ENCODE measurements around the gene NPIPB6. TPM values are rescaled to one million over a fixed set of nuclear protein-coding genes. Genes with fewer than 3 reads are reported as not detected.
"Not testable (repeated sequence)": the region's sequence is repeated elsewhere in the genome, so short reads cannot be mapped to it uniquely, and the experiment has no call there.

NPIPB6 gene
- total RNA-seq, 2 donors from 2014 or later: 2.7 to 3.1 TPM

DNA sequence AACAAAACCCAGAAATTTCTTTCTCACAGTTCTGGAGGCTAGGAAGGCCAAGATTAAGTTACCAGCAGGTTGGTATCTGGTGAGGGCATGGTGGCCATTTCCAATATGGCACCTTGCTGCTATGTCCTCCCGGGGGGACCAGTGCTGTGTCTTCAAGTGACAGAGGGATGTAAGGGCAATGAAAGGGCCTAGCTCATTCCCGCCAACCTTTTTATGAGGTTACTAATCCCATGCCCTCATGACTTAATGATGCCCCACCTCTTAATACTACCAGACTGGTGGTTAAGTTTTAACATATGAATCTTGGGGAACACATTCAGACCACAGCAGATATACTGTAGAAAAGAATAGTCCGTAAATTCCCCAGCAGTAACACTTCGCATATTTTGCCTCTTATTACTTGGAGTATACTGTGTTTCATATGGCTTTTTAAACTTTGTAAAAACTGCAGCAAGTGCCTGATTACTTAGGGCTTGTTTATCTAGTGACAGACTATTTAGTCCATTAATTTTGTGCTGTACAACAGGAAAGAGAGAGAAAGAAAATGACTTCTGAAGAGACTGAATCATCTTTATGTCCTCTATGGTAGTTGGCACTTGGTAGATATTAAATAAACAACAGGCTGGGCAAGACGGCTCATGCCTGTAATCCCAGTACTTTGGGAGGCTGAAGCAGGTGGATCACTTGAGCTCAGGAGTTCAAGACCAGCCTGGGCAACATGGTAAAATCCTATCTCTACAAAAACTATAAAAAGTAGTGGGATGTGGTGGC, 26.2 kb downstream of the NPIPB6 start:
- WGBS: 67% methylated on average over 5 of the region's 5 CpGs
- DNase-seq (ENCODE audit: low spot score); intact Hi-C loops (cut with DNase I); H3K4me3 ChIP-seq; H3K27me3 ChIP-seq (replicated peaks; ENCODE audit: insufficient read depth); H3K9me3 ChIP-seq; H3K4me1 ChIP-seq (replicated peaks); H3K27ac ChIP-seq; H3K36me3 ChIP-seq: not testable (repeated sequence)

DNA sequence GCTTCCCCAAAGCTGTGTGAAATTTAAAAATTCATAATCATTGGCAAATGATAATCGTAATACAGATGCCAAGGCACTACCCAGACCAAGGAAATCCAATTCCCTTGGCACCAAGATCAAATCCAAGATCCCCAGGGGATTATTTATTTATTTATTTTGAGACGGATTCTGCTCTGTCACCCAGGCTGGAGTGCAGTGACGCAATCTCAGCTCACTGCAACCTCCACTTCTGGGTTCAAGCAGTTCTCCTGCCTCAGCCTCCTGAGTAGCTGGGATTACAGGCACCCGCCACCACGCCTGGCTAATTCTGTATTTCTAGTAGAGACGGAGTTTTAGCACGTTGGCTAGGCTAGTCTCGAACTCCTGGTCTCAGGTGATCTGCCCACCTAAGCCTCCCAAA, 27.6 kb downstream of the NPIPB6 start:
- DNase-seq (ENCODE audit: low spot score); intact Hi-C loops (cut with DNase I); H3K4me3 ChIP-seq; H3K4me1 ChIP-seq (replicated peaks); H3K9me3 ChIP-seq; H3K36me3 ChIP-seq; H3K27me3 ChIP-seq (replicated peaks; ENCODE audit: insufficient read depth); H3K27ac ChIP-seq: not testable (repeated sequence)
- 93% methylated on average over 8 of the region's 8 CpGs for WGBS

DNA sequence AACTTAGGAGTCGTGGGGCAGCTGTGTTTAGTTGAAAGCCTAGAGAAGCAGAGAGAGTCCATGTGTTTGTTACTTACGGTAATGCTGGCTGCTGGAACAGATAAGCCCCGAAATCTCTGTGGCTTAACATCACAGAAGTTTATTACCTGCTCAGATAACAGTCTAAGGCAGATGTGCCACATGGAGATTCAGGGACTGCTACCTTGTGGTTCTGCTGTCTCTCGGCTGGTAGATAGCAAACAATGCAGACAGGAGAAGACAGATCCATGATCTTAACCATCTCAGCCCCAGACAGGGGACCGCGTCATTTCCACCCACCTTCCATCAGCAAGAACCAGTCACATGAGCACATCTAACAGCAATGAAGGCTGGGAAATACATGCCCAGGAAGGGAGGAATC, 30.7 kb downstream of the NPIPB6 start:
- 79% methylated on average over 6 of the region's 6 CpGs for WGBS
- DNase-seq (ENCODE audit: low spot score): not testable (repeated sequence)

DNA sequence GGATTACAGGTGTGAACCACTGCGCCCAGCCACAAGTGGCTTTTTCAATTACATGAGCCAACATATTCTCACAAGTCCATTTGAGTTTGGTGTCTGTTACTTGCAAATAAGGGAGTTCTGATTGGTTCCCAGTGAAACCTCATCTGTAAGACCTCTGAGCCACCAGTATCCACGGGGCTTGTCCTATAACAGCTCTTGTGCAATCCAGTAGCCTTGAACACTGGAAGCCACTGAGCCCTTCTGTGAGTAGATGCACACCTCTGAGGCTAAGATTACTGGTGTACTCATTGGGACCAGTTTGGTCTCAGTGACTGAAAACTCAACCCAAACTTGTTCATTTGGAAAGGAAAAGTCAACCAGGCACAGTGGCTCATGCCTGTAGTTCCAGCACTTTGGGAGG, 32.3 kb downstream of the NPIPB6 start:
- H3K4me3 ChIP-seq; H3K27me3 ChIP-seq (replicated peaks; ENCODE audit: insufficient read depth); H3K36me3 ChIP-seq; H3K27ac ChIP-seq; intact Hi-C loops (cut with DNase I); H3K9me3 ChIP-seq; H3K4me1 ChIP-seq (replicated peaks); DNase-seq (ENCODE audit: low spot score): not testable (repeated sequence)
- WGBS: 69% methylated on average over 2 of the region's 2 CpGs

More for the DNA sequence above, 30.7 kb downstream of the NPIPB6 start:
- H3K4me3 ChIP-seq; H3K4me1 ChIP-seq (replicated peaks); H3K9me3 ChIP-seq; intact Hi-C loops (cut with DNase I); H3K27ac ChIP-seq; H3K36me3 ChIP-seq; H3K27me3 ChIP-seq (replicated peaks; ENCODE audit: insufficient read depth): not testable (repeated sequence)

DNA sequence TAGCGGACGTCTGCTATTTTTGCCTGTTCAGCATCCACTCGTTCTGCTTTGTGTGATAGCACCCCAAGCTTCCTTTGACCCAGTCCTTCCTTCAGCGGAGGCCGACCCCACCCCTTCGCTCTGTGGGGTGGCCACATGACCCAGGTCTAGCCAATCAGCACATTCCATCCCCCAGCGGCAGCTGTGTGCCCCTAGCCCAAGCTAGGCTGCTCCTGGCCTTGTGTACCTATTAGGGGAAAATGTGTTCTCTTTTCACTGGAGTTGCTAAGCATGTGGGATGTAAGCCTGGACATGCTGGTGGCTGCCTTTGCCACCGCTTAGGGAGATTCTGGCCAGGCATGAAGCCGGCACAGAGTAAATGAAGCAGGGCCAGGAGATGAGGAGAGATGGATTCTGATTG, 33.1 kb downstream of the NPIPB6 start:
- H3K27me3 ChIP-seq (replicated peaks; ENCODE audit: insufficient read depth); H3K36me3 ChIP-seq; H3K4me1 ChIP-seq (replicated peaks); H3K4me3 ChIP-seq; H3K9me3 ChIP-seq; H3K27ac ChIP-seq; intact Hi-C loops (cut with DNase I): not testable (repeated sequence)
- 27% methylated on average over 9 of the region's 9 CpGs for WGBS
- peak; percentile 2 for DNase-seq (ENCODE audit: low spot score)

DNA sequence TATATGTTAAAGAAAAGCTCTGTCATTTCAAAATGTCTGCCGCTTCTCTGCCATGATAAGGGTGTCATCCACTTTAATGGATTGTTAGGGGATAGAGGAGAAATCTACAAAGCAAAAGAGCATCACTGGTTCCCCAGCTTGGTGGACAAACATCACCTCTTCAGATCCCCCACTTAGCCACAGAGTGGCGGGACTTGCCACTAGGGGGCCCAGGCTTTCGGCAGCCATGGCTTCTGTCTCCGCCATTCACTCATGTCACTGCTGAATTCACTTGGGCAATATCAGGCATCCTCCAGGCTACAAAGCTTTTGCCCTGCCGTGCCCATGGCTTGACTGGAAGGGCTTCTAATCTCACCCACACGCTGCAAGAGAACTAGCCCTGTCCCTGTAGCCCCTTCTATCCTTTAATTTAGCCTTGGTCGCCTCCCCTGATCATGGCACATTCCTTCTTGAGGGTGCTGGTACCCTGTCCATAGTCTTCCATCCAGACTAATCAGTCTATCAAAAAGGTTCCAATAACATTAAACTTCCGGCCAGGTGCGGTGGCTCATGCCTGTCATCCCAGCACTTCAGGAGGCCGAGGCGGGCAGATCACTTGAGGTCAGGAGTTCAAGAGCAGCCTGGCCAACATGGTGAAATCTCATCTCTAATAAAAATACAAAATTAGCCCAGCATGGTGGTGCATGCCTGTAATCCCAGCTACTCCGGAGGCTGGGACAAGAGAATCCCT, 36.3 kb downstream of the NPIPB6 start:
- H3K36me3 ChIP-seq: no peaks in the 10 kb centered on the region
- H3K4me1 ChIP-seq (replicated peaks): no peaks in the 10 kb centered on the region
- 68% methylated on average over 12 of the region's 12 CpGs for WGBS
- H3K27me3 ChIP-seq (replicated peaks; ENCODE audit: insufficient read depth): no peaks in the 10 kb centered on the region
- no peak for DNase-seq (ENCODE audit: low spot score)
- TF ChIP-seq POLR2A (IDR thresholded peaks at IDR 0.05): no peak
- TF ChIP-seq, protein P1, sequence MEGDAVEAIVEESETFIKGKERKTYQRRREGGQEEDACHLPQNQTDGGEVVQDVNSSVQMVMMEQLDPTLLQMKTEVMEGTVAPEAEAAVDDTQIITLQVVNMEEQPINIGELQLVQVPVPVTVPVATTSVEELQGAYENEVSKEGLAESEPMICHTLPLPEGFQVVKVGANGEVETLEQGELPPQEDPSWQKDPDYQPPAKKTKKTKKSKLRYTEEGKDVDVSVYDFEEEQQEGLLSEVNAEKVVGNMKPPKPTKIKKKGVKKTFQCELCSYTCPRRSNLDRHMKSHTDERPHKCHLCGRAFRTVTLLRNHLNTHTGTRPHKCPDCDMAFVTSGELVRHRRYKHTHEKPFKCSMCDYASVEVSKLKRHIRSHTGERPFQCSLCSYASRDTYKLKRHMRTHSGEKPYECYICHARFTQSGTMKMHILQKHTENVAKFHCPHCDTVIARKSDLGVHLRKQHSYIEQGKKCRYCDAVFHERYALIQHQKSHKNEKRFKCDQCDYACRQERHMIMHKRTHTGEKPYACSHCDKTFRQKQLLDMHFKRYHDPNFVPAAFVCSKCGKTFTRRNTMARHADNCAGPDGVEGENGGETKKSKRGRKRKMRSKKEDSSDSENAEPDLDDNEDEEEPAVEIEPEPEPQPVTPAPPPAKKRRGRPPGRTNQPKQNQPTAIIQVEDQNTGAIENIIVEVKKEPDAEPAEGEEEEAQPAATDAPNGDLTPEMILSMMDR (IDR thresholded peaks at IDR 0.05): peak in 3 of 4 experiments; percentile 33 to 51 (median 35)
- H3K27ac ChIP-seq: no peak overlapping the region
- no peaks in the 10 kb centered on the region for H3K9me3 ChIP-seq
- no peak overlapping the region for H3K4me3 ChIP-seq
- intact Hi-C loops (cut with DNase I): no loop called here

DNA sequence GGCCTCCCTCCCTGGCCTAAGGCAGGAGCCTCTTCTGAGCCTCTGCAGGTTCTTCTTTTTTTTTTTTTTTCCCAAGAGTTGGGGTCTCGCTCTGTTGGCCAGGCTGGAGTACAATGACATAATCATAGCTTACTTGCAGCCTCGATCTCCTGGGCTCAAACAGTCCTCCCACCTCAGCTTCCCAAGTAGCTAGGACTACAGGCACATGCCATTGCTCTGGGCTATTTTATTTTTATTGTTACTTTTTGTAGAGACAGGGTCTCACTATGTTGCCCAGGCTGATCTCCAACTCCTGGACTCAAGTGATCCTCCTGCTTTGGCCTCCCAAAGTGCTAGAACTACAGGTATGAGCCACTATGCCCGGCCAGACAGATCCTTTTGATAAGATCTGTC, 38.4 kb downstream of the NPIPB6 start:
- 83% methylated on average over 3 of the region's 3 CpGs for WGBS
- intact Hi-C loops (cut with DNase I): no loop called here
- DNase-seq (ENCODE audit: low spot score): no peak

More for the DNA sequence above, 38.4 kb downstream of the NPIPB6 start:
- Histone ChIP-seq H3K4me1 (replicated peaks) (no peaks in the 10 kb centered on the region), H3K27ac (peak overlapping the region in 1 of 2 donors; percentile 52), H3K4me3 (no peak overlapping the region), H3K36me3 (no peaks in the 10 kb centered on the region), H3K27me3 (replicated peaks; ENCODE audit: insufficient read depth) (no peaks in the 10 kb centered on the region), H3K9me3 (no peaks in the 10 kb centered on the region)
- TF ChIP-seq POLR2AphosphoS5 (IDR thresholded peaks at IDR 0.05) (no peak), POLR2A (IDR thresholded peaks at IDR 0.05) (no peak)
- TF ChIP-seq, protein P1 (IDR thresholded peaks at IDR 0.05): no peak
